Liver (tissue), 3 donors: ENCODE data around the gene TAGLN.

Experiments
- EGR1 ChIP-seq, 2 donors: IDR thresholded peaks; 2 replicates each; pipeline ENCODE4 v1.6.1; 2016 to 2018; ENCODE audit warnings: antibody characterized with exemption in 2 of 2, low read depth in 2 of 2
- GABPA ChIP-seq, 2 donors: IDR thresholded peaks in 1 of 2; conservative IDR thresholded peaks in 1 of 2; 2 replicates each; pipeline ENCODE4 v1.6.1; 2016; ENCODE audit warnings: antibody characterized with exemption in 2 of 2, mild to moderate bottlenecking in 1 of 2, moderate library complexity in 1 of 2
- JUND ChIP-seq, 2 donors: IDR thresholded peaks; 2 replicates each; pipeline ENCODE4 v1.6.1; 2016; ENCODE audit warnings: antibody characterized with exemption in 2 of 2
- MAX ChIP-seq: IDR thresholded peaks from 2 replicates; pipeline ENCODE4 v1.6.1; 2016; ENCODE audit warnings: antibody characterized with exemption
- RAD21 ChIP-seq, 2 donors: IDR thresholded peaks; 2 replicates each; pipeline ENCODE4 v1.6.1; 2016; ENCODE audit warnings: antibody characterized with exemption in 2 of 2, mild to moderate bottlenecking in 2 of 2
- REST ChIP-seq: IDR thresholded peaks from 2 replicates; pipeline ENCODE4 v1.6.1; 2016; ENCODE audit warnings: antibody characterized with exemption, mild to moderate bottlenecking
- RXRA ChIP-seq, 2 donors: IDR thresholded peaks; 2 replicates each; pipeline ENCODE4 v1.6.1; 2017 to 2018; ENCODE audit warnings: antibody characterized with exemption in 2 of 2, mild to moderate bottlenecking in 1 of 2
- SP1 ChIP-seq: IDR thresholded peaks from 2 replicates; pipeline ENCODE4 v1.6.1; 2018; ENCODE audit warnings: antibody characterized with exemption, mild to moderate bottlenecking
- TAF1 ChIP-seq: conservative IDR thresholded peaks from 2 replicates; pipeline ENCODE4 v1.6.1; 2016; ENCODE audit warnings: antibody characterized with exemption, mild to moderate bottlenecking
- YY1 ChIP-seq: IDR thresholded peaks from 2 replicates; pipeline ENCODE4 v1.6.1; 2016; ENCODE audit warnings: antibody characterized with exemption, mild to moderate bottlenecking
- TF ChIP-seq, protein P1 (sequence below): fragments of 150-350 bp; IDR thresholded peaks from 2 replicates; pipeline ENCODE4 v1.5.1; 2017; ENCODE audit warnings: improper control_type of control experiment, low read depth, low read length; ENCODE audit not compliant: missing input control
- TF ChIP-seq, protein P2 (sequence below): IDR thresholded peaks from 2 replicates; pipeline ENCODE4 v1.6.1; 2016; ENCODE audit warnings: antibody characterized with exemption
- donor health status: healthy.
- donor health status: healthy.

DNA sequence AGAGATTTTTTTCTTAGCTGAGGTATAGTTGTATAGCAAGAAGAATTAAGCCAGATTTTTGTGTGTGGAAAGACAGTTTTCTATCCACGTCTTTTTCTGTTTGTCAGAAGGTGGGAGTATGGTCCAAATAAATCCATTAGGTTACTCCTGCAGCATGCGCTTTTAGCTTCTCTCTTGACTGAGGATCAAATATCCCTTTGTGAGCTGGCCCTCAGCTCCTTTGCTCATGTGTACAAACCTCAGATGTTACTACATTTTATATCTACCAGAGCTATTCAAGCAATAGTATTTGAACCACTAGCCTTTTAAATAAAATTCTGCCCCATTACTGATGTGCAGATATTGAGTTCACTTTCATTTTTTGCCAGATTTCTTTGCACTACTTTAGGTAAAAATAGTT, 29.4 kb upstream of the TAGLN start:
- no peak for TF ChIP-seq MAX
- TF ChIP-seq, protein P1, sequence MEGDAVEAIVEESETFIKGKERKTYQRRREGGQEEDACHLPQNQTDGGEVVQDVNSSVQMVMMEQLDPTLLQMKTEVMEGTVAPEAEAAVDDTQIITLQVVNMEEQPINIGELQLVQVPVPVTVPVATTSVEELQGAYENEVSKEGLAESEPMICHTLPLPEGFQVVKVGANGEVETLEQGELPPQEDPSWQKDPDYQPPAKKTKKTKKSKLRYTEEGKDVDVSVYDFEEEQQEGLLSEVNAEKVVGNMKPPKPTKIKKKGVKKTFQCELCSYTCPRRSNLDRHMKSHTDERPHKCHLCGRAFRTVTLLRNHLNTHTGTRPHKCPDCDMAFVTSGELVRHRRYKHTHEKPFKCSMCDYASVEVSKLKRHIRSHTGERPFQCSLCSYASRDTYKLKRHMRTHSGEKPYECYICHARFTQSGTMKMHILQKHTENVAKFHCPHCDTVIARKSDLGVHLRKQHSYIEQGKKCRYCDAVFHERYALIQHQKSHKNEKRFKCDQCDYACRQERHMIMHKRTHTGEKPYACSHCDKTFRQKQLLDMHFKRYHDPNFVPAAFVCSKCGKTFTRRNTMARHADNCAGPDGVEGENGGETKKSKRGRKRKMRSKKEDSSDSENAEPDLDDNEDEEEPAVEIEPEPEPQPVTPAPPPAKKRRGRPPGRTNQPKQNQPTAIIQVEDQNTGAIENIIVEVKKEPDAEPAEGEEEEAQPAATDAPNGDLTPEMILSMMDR, result no peak
- no peak for TF ChIP-seq RAD21 (IDR thresholded peaks at IDR 0.05)
- TF ChIP-seq JUND (IDR thresholded peaks at IDR 0.05), result no peak
- no peak for TF ChIP-seq GABPA (IDR thresholded peaks at IDR 0.05 in 1 of 2, conservative IDR thresholded peaks at IDR 0.05 in 1 of 2)
- no peak for TF ChIP-seq YY1
- TF ChIP-seq EGR1 (IDR thresholded peaks at IDR 0.05; ENCODE audit: low read depth in 2 of 2), result no peak
- TF ChIP-seq TAF1, result no peak
- no peak for TF ChIP-seq SP1
- no peak for TF ChIP-seq REST
- TF ChIP-seq RXRA (IDR thresholded peaks at IDR 0.05), result no peak
- TF ChIP-seq, protein P2, sequence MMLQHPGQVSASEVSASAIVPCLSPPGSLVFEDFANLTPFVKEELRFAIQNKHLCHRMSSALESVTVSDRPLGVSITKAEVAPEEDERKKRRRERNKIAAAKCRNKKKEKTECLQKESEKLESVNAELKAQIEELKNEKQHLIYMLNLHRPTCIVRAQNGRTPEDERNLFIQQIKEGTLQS, result no peak
